CD1c-positive myeloid dendritic cell (primary cell): Measurements from ENCODE around the gene HDAC4.

Experiments
- DNase-seq: peaks from one replicate; pipeline ENCODE4 v3.0.0-alpha.2; 2016; ENCODE audit errors: extremely low spot score

The HDAC4 gene

DNA sequence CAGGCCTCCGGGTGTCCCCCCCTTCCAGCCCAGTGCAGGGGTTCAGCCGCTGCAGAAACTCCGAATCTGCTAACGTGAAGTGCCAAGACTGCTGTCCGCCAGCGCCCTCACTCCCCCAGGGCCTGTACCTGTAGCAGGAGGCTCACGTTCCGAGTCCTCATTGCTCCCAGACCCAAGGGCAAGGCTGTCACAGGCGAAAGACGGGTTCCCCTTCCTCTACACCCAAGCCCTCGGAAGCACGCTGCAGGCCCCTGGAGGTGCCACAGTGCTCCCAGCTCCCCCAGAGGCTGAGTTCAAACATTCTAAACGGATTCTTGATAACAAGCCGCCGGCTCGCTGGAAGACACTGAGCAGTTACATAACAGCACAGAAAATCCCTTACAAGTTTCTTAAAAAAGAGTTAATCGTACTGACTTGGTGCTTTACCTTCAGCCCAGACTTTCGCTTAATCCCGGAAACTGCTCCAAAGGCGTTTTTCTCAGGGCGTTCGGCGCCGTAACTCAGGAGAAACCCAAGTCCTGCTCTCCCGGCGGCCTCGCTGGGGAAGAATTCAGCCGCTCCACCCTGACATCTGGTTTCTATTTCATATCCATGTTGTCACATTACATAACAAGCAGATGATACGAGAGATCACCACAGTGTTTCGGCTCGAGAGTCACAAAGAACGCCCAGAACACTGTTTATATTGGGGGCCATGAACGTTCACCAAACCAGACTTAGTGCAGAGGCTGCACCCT lies 92.0 kb downstream of the HDAC4 start:
- DNase-seq: no peak

DNA sequence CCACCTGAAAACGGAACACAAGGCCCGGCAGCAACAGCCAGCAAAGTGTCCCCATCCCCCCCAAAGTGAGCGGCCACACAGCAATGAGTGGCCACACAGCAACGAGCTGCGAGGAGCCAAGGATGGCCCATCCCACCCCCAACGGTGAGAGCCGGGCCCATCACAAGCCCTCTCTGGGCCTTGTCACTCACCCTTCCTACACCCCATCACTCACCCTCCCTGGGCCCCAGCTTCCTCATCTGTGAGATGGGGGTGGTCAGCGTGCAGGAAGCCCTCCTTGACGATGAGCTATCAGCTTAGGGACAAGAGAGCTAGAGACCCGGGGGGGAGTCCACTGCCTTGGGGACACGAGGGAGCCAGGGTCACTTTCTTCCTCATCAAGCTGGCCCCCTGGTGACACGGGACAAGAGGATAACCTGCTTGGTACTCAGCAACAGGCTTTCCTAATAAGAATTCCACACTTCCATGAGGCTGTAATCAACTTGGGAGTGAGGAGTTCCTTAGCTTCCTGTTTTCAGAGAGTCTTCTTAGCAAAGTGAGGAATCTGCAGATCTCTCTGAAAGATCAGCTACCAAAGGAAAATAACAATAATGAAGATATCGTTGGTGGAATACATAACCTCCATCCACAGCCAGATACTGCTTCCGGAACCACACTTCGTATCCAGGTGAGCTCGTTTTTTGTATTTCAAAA lies 92.8 kb downstream of the HDAC4 start:
- DNase-seq: no peak

DNA sequence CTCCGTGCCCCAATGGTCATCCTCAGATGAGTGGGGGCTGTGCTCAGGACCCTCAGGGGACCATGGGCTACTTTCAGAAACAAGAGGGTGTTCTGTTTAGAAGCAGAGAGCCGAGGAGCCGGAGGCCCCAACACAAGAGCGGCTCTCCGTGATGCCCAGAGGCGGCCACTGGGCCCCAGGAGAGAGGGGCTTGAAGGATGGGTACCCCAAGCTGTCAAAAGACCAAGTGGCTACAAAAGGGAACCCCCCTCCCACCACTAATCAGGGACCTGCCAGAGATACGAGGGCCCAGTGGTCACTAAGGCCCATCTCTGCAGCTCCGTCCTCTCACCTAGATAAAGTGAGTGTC lies 93.6 kb downstream of the HDAC4 start:
- DNase-seq: no peak

DNA sequence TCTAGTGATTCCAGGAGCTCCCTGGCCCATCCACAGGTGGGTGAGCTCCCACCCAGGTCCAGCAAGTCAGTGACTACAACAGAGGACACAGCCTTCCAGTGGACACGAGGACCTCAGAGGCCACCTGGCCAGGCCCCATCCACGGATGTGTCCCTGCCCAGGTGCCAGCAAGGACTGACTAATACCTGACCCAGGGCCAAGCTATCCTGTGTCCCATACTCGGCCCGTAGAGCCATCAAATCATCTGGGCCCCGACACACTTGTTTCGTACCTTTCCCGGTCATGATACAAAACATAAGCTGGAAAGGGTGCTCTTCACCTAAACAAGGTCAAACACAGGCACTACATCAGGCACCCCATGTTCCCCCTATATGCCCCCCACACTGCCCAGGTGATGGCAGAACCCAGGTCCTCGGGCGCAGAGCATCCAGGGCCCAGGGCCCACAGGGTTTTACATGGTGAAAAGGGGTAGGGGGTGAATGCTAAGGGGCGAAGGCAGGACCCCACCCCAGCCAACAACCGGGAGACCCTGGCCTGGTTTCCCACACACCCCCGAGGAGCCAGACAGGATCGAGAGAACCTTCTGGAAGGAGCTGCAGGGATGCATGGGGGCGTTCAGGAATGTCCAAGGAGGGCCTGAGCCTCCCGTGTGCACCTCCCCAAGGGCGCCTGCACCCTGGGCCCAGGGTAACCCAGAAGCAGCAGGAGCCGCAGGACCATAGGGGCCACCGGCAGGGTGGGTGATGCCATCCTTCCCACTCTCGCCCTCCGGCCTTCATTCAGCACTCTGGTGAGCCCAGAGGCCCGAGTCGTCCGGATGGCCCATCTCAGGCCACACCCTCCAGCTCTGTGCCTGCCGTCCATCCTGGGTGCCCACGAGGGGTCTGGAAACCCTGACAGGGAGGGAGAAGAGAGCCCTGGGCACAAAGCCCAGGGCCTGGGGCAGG lies 94.3 kb downstream of the HDAC4 start:
- DNase-seq: no peak

DNA sequence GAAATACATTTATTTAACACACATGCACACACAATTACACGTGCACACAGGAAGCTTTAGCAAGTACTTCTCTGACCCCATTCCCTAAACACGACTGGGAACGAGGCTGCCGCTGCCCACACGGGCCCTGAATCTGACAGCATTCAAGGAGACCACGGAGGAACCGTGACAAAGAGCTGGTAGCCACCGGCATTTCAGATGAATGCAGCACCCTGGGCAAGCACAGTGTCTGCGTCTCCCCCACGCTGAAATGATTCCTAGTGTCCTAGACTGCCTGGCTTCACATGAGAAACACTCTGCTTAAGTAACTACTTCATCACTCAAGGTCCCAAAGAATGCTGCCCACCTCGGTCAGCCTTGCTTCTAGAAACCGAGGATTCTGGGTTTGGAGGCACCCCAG lies 95.0 kb downstream of the HDAC4 start:
- DNase-seq: no peak

DNA sequence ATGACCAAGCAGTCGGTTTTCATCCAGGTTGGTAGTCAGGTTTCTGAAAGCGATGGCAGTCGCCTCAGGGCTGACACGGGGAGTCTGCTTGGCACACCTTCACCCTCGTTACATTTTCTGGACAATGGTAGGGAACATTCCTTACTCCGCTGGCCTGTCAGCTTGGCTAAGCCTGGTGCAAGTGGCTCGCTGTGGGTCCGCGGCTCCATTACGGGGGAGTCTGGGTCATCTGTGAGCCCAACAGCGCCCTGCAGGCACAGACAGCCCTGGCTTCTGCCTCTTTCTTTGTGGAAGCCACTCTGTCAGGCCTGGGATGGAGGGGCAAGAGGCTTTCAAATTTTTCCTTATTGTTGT lies 95.6 kb downstream of the HDAC4 start:
- no peak for DNase-seq

DNA sequence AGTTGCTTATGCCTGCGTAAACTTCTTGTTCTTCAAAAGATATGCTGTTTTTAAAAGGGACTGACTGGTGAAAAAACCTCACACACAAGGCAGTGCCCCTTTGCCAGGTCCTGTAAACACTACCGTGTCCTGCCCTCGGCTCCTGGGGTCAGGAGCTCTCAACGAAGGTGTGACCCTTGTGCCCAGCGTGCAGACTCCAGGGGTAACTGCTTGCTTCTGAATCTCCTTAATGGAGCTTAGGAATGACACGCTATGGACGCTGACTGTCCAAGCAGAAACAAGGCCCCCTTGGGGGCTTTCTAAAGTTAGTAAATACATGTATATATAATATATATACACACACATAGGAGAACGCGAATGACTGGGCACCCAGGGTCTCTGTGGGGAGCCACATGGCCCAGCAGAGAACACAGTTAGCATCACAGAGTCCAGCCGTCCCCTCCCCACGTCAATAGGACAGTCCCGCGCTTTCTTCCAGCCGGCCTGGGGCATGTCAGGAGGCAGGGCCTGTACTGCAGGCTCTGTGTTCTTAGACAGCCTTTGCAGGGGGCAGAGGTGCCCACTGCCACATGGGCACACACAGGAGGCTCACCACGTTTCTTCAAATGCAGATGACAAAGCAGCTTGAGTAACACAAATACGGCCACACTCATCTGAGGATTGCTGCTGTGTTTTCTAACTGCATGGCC lies 96.1 kb downstream of the HDAC4 start:
- DNase-seq: no peak

DNA sequence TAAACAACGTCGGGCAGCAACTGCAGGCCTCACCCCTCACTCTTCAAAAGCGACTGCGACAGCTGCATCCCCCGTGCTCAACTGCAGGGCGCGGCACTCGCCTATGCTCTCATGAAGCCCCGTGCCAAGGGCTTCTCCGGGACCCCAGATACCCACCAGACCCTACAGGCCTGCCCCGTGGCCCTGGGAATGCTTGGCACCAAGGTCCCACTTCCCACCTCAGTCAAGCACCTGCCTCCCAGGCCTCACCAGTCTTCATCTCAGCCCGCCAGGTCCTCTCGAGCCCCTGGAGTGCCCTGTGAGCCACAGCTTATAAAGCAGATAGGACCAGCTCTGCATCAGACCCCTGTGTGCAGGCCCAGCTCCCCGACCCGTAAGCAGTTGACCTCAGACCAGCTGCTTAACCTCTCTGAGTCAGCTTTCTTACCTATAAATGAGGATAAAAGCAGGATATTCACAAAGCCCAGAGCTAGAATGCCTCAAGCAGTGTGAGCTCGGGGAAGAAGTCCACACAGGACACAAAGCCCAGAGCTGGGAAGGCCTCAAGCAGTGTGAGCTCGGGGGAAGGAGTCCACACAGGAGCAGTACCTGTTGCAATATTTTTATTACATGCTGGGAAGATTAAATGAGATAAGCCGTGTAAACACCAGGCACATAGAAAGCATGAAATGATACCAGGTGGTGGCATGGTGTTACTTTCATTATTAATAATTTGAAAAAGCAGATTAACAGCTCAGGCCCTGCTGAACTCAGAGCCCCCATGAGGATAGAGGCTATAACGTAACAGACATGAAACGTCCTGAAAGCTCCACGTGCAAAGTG lies 96.9 kb downstream of the HDAC4 start:
- DNase-seq: no peak

DNA sequence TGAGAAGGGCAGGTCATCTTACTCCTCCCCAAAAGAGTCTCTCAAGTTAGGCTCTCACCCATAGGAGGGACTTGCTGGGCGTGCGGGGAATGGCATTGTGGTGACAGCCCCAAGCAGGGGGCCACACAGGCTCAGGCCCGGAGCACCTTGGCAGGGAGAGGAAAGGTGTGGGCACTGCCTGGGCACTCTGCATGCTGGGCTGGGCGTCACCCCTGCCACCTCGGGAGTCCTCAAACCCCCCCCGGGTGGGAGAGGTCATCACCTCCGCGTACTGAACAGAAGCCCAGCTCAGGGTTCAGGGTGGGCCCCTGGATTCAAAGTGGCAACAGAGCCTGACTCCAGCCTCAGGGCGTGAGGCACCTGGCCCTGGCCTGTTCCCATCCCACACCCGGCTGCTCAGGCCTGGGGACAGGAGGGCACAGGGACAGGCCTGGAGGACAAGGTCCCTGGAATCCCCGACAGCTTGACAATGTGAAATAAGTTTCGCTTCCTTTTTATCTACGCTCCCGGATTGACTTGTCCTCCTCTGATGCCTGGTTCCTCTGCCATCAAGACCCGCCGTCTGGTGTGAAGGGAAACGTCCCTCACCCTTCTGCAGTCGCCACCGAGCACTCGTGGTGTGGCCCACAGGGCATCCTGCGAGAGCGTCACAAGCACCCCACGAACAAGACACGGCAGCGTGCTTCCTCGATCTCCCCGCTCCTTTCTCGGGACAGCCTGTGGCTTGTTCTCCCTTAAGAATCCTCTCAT lies 97.8 kb downstream of the HDAC4 start:
- peak; percentile 84 for DNase-seq

DNA sequence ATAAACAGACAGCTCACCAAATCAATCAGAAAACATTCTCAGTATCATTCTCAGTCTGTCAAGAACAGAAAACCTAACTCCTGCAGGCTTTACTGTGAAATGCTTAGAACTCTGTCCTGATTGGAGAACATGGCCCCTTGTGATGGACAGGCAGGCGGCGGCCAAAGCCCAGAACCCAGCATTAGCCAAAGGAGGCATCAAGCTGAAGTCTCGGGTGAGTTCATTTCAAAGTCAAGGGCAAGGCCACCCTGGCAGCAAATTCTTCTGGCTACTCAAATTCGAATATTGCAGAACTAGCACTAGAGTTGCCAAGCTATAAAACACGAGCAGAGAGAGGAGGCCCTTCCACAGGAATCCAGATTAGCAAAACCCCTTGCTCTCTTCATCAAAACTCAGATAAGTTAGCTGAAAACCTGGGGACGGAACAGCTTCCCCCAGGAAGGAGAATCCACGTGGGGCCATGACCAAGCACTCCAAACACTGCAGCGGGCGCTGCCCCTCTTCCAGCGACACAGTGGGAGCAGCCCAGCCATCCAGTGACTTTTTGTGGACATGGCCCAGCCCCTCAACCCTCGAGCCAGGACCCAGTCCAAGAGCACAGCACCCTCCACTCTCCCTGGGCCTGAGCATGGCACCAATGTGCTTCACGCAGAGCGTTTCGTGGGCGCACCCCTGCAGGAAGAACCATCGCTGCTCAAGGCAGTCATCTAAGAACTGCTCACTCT lies 98.6 kb downstream of the HDAC4 start:
- DNase-seq: no peak

DNA sequence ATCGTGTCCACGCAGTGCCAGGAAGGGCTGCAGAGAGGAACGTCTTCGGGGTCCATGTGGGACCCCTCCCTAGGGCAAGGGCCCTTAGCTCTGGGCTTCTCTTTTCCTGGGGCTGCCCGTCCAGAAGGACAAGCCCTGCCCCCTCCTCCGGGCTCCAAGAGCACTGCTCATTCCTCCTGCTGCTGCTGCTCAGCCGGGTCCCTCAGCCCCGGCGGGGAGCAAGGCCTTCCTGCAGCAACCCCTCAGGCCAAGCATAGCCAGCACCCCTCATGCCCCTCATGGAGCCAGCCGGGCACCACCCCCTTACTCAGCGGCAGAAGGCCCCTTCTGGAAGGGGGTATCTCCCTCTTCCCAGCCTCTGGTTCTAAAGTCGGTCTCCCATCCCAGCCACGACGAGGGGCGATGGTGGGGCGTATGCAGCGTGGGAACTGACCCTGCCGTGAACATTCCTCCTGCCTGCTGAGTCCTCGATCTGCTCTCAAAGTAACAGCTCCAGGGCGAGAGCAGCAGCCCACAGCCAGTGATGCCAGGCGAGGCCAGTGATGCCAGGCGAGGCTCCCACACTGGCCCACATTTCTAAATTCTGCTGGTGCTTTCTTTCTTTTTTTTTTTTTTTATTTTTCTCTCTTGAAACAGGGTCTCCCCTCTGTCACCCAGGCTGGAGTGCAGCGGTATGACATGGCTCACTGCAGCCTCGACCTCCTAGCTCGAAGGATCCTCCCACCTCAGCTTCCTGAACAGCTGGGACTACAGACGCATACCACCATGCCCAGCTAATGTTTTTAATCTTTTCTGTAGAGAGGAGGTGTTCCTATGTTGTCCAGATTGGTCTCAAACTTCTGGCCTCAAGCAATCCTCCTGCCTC lies 99.7 kb downstream of the HDAC4 start:
- DNase-seq: no peak

DNA sequence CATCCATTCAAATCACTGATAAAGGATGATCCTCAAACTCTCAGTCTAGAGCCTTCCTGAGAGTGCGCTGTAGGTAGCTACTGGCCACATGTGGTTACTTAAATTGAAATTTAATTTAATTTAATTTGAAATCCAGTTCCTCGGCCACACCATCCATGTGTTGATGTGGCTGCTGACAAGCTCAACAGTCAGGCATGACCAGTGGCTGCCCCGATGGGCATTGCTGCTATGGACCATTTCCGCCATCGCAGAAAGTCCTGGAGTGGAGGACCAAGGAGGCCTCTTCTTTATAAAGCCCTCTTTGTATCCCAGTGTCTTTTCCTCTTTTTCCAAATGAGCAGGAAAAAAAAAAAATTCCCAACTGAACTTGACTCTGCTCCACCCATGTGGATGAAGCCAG lies 100.6 kb downstream of the HDAC4 start:
- no peak for DNase-seq

DNA sequence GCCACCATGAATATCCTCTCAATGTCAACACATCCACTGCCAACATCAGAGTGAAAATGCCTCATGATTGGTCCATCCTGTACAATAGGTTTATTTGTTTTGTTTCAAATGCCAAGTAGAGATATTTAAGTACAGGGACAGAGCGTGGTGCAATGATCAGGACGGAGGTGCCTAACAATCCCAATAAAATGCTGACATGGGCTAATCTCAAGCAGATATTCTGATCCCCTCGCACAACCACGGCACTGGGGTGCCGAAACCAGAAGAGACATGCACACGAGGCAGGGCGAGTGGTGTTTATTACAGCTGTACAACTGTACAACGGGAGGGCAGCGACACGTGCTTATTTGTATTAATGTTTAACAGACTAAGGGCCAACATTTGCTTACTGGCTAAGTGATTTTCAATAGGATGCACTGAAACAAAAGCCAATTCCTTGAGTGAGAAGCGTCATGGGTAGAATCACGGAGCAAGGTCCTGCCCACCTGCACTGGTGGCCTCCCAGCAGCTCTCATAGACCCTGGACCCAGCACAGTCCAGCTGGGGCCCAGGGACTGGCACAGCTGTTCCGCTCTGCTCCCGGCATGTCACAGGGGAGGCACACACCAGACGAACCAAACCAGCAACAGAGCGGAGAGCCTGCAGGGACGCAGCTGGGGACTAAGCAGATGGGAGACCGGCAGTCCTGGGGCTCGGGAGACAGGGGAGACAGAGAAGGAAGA lies 101.4 kb downstream of the HDAC4 start:
- no peak for DNase-seq

DNA sequence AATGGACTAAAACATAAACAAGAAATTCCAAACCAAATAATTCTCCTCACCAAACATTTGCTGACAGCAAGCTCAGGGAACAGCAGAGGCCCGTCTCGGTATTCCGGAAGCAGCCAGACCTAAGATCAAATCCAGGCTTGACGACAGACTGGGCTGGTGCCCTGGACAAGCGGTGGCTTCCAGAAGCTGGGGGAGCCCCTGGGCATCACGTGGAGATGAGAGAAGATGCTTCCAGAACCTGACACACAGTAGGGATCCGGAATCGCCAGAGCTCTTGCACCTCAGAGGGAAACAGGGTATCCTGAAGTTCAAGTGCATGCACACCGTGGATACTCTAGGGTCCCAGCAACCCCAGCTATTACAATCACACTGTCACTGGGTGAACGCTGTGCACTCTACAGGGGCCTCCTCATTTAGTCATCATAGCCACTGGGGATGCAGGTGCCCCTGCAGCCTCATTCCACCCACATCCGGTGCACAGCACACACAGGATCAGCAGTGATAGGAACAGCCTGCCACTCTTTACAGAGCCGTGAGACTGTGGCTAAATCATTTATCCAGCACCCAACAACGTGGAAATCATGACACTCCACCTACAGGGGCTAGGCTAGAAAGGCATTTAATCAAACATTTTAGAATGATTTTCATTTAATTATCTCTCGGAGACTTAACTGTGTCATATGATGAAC lies 102.6 kb downstream of the HDAC4 start:
- DNase-seq: no peak

DNA sequence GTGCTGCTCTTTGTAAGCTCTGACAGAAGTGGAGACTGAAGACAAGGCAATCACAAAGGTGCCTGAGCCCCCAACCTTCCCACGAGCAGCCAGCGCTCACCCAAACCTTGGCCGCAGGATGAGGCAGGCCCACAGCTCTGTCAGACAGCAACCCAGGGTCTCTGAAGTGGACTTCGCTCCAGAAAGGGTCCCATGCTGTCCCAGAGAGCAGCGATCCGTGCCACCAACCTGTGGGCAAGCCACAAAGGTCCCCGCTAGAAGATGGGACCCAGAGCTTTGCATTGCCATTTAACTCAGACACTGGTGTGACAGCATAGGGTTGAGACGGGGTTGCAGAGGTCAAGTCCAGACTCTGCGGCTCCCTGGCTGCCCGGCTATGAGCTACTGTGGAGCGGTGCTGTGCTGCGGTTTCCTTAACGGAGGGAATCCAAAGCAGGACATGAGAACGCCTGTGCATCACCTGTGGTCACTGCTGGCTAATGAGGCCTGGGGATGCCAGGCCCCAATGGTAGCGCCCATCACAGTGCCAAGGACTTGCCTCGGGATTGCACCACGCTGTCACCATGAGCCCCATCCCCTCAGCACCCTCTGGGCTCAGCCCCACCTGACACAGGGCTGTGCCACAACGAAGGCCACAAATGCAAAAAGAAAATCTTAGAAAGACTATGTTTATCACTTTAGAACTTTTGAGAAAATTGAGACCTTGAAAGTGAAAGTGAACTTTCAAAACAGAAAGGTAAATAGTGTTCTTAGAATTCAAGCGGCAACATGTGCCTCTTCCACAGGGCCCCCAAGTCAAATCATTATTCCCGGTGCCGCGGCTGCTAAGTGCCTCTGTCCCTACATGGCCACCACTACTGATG lies 103.4 kb downstream of the HDAC4 start:
- no peak for DNase-seq
